Measurements from ENCODE around the gene POLR2J.
"Not testable (repeated sequence)": the region's sequence is repeated elsewhere in the genome, so short reads cannot be mapped to it uniquely, and the experiment has no call there.

DNA sequence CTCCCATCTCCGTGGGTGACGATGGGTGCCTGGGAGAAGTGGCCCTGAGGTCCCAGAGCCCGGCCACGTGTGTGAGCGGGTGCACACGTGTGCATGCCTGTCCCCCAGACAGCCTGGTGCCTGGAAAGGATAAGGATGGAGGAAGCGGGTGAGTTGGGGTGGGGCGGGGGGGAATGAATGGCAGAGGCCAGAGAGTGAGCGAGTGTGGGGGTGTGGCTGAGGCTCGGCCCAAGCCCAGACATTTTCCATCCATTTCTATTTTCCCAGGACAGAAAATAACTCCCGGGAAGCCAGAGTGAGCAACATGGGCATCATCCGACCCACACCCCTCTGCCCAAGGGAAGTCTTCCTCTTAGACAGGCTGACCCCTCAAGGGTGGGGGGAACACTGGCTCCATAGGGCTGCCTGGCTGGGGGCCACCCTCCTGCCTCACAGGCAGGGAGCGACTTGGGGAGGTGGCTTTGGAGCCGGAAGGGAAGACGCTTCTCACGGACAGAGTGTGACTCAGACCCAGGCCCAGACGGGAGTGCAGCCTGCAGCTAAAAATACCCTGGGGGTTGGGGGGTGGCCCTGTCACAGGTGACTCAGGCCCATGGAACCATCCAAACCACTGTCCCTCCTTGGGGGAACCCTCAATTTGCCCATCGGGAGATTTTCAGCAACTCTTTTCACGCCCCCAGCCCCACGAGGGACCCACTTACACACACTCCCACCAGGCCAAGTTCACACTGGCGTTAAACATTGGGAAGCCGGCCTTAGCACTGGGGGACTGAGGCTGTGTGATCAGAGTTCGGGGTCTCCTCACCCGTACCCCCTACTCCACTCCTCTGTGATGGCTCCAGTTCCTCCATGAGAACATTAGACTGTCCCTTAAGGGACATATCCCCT is 26.8 kb upstream of the POLR2J start:
- not testable (repeated sequence) for TF ChIP-seq CTCF (IDR thresholded peaks at IDR 0.05; ENCODE audit: low read depth, low read length); POLR2A (IDR thresholded peaks at IDR 0.05; ENCODE audit: extremely low read depth, insufficient read length); MYC (IDR thresholded peaks at IDR 0.05; ENCODE audit: low read depth, low read length)
- TF ChIP-seq, protein P1, sequence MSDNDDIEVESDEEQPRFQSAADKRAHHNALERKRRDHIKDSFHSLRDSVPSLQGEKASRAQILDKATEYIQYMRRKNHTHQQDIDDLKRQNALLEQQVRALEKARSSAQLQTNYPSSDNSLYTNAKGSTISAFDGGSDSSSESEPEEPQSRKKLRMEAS (IDR thresholded peaks at IDR 0.05; ENCODE audit: low read depth, low read length): not testable (repeated sequence)

Measured in NB4 (cell line).